Medulla oblongata (tissue), 1 donor: ENCODE measurements around the gene CTH.
"Not testable (repeated sequence)": the region's sequence is repeated elsewhere in the genome, so short reads cannot be mapped to it uniquely, and the experiment has no call there.

Experiments used
- DNase-seq: peaks from one replicate; pipeline ENCODE4 v3.0.0-alpha.2; 2015; ENCODE audit errors: extremely low spot score

The CTH gene

DNA sequence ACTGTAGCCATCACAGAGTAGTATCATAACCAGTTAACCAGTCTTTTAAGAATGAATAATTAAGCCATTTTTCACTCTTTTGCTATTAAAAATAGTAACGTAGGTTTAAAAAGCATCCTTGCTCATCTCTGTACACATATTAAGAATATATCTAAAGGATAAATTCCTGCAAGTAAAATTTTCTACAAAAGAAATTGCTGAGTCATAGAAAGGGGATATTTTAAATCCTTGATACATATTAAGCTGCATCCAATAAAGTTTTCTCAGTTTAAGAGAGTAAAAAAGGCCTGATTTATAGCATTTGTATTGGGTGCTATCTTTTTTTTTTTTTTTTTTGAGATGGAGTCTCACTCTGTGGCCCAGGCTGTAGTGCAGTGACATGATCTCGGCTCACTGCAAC lies 1.9 kb upstream of the CTH start:
- no peak for DNase-seq

DNA sequence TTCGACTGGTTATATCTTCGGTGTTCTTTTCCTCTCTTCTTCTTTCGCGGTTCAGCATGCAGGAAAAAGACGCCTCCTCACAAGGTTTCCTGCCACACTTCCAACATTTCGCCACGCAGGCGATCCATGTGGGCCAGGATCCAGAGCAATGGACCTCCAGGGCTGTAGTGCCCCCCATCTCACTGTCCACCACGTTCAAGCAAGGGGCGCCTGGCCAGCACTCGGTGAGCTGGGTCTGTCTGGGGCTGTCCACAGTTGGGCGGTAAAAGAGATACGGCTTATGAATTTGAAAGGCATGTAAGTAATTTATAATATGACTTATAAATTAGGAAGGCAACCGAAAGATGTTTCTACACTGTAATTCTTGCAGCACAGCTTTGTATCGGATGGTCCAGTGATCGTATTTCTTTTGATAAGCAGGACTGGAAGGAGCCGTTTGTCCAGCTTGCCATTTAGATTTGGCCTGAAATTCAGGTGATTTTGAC lies 334 bp downstream of the CTH start:
- no peak for DNase-seq

DNA sequence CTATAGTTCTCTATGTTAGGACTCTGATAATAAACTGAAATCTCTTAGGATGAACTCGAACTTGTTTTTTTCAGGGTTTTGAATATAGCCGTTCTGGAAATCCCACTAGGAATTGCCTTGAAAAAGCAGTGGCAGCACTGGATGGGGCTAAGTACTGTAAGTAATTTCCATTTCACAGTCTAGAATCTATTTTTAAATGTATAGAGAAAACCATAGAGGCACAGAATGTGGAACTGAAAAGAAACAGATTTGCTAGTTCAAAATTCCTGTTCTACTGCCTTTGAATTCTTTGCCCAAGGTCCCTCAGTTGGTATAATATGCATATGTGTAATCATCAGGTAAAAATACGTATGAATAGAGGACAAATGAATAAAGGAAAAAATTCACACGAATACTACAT lies 4.8 kb downstream of the CTH start:
- no peak for DNase-seq

DNA sequence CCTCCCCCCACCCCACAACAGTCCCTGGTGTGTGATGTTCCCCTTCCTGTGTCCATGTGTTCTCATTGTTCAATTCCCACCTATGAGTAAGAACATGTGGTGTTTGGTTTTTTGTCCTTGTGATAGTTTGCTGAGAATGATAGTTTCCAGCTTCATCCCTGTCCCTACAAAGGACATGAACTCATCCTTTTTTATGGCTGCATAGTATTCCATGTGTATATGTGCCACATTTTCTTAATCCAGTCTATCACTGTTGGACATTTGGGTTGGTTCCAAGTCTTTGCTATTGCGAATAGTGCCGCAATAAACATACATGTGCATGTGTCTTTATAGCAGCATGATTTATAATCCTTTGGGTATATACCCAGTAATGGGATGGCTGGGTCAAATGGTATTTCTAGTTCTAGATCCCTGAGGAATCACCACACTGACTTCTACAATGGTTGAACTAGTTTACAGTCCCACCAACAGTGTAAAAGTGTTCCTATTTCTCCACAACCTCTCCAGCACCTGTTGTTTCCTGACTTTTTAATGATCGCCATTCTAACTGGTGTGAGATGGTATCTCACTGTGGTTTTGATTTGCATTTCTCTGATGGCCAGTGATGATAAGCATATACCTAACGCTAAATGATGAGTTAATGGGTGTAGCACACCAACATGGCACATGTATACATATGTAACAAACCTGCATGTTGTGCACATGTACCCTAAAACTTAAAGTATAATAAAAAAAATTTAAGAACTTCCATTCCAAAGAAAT lies 8.1 kb downstream of the CTH start:
- DNase-seq, result not testable (repeated sequence)

DNA sequence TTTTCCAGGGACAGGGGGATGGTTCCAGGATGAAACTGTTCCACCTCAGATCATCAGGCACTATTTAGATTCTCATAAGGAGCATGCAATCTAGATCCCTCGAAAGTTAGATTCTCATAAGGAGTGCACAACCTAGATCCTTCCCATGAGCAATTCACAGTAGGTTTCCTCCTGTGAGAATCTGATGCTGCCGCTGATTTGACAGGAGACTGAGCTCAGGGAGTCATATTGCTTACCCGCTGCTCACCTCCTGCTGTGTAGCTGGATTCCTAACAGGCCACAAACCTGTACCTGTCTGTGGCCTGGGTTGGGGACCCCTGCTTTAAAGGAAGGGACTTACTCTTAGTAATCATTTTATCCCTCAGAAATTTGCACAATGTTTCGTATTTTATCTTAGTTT lies 9.3 kb downstream of the CTH start:
- DNase-seq, result no peak

DNA sequence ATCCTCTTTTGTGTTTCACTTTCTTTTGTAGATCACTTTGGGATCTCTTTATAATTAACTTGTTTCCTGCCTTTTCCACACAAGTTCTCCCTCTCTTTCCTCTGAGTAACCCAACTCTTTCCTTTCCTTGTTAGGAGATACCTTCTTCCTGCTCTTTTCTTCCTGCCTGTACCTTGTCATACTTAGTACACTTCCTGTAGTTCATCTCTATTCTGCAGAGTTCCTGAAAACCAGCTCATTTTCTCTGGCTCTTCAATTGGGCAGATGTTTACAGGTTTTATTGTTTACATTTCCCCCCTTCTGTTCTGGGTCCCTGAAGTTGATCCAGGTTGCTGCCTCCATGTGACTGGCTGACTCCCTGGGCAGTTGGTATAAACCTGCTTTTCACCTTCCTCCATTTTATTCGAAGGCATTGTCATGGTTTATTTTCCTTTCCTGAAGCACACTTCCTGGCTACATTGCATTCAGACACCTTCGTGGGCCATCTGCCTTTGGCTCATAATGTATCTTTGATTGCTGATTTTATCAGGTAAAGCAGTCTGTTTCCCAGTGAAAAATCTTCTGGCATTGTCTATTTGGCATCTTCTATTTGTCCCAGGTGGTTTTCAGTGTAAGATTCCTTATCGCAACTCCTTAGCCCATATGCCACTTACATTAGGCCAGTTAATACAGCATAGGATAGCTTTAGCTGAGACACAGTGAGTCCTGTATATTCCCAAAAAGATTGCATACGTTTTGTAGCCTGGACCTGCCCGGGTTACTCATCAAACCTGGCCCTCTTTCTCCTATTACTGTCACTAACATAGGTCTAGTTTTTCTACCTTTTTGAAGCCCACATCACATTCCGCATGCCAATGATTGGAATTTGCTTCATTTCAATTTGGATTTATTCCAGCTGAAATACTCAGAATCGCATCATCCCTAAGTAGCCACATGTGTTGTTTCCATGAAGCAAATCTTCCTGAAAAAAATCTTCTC lies 15.4 kb downstream of the CTH start:
- no peak for DNase-seq

DNA sequence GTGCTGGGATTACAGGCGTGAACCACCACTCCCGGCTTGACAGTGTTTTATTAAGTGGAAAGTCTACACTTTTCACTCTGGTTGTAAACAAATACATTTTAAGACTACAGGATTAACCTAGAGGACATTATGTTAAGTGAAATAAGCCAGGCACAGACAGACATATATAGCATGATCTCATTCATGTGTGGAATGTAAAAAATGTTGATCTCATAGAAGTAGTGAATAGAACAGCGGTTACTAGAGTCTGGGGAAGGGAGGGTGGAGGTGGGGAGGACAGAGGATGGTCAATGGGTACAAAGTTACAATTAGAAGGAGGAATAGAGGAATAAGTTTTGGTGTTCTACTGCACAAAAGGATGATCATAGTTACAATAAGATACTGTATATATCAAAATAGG lies 16.9 kb downstream of the CTH start:
- DNase-seq, result no peak

DNA sequence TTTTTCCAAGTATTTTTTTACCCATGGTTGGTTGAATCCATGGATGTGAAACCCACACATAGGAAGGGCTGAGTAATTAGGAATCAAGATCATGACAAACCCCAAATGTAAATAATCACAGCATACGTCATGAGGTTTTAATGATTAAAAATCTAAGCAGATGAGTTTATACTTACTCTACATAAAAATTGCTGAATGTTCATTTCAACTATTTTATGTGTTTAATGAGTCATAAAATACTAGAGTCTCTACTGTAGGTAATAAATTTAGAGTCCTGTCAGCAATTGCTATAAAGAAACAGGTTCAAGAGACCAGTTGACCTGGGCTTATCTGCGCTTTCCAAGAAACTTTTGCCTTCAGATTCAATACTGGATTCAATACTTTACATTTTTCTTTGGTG lies 18.2 kb downstream of the CTH start:
- no peak for DNase-seq

DNA sequence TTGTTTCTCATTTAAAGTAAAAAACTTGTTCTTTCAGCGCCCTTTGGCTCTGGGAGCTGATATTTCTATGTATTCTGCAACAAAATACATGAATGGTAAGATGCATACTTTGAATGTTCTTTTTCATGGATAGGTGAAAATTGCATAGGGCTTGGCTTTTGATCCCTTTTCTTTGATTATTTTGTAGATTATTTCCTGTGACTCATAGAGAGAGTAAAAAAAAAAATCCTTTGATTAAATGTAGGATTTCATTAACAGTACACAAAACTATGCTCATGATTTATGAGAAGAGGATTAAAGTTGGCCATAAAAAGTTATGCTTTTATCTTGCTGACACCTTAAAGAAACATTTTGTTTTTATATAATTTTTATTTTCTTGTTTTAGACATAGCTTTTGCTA lies 18.7 kb downstream of the CTH start:
- DNase-seq, result no peak

DNA sequence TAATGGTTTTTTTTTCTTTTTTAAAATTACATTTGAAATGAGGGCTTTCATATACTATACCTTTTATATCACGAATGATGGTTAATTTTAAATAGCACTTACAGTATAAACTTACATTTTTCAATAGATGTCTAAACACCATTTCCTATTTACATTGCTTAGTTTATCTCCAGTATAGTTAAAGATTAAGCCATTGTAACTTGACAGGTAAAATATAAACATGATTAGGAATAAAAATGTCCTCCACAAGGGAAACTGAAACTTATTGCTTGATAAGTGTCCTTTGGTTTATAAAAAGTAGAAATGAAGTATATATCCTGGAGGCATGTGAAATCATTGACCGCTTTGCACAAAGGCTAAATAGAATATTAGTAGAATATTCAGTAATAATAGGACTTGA lies 20.2 kb downstream of the CTH start:
- DNase-seq, result no peak

DNA sequence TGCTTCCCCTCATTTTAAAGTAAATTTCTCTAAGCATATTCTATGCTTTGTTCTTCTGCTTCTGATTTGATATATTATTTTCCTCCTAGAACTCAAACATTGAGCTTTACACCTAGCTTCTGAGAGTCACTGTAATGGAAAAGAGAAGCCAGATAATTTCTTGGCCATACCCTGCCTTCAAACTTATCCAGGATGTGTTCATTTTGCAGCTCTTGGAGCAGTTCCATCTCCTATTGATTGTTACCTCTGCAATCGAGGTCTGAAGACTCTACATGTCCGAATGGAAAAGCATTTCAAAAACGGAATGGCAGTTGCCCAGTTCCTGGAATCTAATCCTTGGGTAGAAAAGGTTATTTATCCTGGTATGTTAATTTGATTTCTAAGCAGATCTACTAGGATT lies 20.8 kb downstream of the CTH start:
- no peak for DNase-seq

DNA sequence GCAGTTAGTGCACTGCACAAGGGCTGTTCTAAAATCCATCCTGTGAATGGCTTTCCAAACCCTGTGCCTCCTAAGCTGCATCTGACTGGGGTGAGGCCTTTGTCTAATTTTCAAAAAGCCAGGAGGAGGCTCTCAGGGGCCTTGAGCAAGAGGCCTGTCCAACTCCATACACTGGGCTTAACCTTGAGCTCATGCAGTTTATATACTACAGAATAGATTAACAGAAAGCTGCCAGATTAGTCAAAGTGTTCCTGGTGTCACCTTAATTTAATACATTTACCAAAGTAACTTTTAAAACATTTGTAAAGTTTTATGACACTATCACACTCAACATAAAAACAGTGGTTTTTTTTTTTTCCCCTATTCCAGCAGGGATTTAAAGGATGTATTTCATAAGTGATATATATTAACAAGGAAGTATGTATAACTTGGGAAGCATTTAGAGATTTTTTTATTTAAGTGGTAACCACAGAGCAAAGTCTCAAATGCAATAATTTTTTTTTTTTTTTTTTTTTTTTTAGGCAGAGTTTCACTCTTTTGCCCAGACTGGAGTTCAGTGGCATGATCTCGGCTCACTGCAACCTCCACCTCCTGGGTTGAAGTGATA lies 23.3 kb downstream of the CTH start:
- no peak for DNase-seq

DNA sequence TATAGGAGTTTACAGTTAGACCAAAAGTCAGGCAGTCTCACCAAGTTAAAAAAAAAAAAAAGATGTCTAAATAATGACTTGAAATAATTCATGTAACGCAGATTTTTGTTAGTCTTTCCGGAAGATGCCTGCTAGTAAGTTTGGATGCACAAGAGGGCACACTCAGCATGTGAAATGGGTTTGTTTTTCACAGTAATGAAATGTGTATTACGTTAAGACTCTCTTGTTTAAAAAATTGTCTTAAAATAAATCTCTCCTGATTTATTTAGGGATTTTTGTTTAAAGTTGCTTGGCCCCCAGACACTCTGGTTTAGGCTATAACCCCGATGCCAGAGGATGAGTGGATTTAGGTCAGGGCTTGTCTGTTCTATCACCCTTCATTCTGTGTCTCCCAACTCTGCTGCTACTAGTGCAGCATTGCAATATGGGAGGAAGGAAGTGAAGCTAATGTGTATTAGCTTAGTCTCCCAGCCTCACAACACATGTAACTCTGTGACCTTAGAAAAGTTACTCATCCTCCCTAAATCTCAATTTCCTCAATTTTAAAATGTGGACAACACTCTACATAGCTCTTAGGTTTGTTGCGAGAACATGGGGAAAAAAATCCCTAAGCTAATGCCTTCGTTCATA lies 25.7 kb downstream of the CTH start:
- peak; percentile 29 for DNase-seq

DNA sequence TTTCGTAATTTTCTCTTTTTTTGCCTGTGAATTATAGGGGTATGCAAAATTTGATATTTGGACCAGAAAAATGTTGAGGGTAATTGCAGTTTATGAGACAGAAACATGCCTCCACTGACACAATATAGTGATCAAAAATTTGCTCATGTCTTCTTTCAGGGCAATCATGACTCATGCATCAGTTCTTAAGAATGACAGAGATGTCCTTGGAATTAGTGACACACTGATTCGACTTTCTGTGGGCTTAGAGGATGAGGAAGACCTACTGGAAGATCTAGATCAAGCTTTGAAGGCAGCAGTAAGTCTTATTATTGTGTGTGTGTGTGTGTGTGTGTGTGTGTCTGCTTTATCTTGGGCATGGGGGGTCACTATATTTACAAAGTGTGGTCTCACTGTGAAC lies 27.5 kb downstream of the CTH start:
- no peak for DNase-seq

DNA sequence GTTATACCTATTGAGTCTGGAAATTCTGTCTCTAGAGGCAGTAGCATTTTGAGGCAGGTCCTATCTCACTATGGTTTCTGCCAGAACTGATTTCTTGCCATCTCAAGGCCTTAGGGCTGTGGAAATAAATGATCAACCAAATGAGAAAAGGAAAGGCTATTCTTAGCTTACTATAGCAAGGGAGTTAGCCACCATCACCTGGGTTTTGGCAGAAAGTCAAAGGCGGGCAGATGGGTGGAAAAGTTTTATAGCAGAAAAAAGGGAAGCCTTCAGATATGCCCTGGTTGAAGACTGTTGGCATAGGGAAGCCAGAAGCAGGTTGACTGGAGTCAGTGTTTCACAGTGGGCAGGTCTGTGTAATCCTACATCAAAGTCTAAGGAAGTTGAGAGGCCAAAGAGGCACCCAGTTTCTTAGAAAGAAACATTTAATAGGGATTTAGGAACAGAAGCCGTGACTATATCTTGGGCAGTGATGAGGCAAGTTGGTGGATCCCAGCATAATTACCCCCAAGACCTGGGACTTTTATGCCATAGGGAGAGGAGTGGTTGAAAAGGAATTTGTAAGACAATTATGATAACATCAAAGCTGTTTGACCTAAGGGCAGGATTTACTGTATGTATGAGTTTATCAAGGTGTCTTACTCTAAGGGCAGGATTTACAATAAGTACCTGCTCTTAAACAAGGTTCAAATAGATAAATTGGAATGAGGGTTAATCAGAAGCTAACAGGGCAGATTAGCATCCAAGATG lies 29.7 kb downstream of the CTH start:
- no peak for DNase-seq

DNA sequence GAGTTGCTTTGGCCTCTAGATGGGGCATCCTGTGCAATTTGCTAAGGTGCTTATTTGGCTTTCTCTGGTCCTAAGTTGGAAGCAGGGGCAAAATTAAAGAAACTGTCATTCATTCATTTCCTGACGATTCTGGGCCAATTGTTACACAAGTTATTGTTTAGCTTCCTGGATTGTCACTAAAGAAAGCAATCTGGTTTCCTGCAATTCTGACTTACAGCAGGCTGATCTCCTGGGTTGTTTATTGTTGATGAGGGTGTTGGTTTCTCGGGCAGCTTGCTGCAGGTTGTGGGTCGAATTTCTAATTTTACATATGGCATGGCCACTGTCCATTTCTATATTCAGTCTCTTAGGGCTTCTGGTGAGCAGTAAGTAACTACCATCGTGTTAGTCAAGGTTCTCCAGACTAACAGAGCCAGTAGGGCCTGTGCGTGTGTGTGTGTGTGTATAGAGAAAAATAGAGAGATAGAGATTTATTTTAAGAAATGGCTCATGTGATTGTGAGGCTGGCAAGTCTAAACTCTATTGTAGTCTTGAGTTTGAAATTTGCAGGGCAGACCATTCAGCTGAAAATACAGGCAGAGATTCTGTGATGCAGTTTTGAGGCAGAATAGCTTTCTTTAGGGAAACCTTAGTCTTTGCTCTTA lies 30.4 kb downstream of the CTH start:
- no peak for DNase-seq

DNA sequence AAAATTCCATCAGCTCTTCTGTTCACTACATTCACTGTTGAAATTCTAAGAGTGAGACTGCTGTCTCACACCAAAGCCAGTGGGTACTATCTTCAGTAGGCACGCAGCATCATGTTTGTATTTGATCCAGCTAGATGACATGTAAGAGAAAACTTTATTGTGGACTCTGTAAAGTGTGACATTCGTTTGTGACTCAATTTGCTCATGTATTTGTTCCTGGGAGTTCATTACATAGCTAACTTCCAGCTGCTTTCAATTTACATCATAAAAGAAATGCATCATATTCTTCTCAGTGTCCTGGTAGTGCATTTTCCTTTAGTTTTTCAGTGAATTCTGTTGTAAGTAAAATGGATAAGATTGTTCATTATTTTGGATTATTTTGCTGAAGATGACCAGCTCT lies 31.4 kb downstream of the CTH start:
- DNase-seq, result no peak

DNA sequence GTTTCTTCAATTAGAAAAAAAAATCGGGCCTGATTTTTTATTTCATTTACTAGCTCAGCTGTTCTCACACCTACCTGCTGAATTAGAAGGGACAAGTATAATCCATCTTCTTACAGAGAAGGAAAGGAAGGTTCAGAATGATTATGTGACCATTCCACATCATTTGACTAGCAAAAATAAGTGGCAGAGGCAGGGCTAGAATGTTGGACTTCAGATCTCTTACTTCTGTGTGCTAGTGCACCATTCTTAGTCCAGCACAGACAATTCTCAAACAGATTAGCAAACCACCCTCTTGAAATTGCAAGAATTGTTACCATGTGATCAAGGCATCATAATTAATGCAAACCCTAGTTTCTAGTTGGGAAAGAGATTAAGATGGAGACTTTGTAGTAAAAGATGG lies 32.7 kb downstream of the CTH start:
- no peak for DNase-seq

DNA sequence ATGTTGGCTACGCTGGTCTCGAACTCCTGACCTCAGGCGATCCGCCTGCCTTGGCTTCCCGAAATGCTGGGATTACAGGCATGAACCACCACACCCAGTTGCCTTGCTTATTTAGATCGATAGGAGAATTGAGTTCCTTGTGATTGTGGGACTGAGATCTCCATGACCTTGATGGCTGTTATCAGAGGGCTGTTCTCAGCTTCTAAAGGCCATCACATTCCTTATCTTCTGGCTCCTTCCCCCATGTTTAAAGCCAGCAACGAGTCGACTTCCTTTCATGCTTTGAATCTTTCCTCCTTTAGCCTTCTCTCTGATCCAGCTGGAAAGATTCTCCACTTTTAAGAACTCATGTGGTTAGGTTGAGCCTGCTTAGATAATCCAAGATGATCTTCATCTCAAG lies 38.0 kb downstream of the CTH start:
- no peak for DNase-seq

DNA sequence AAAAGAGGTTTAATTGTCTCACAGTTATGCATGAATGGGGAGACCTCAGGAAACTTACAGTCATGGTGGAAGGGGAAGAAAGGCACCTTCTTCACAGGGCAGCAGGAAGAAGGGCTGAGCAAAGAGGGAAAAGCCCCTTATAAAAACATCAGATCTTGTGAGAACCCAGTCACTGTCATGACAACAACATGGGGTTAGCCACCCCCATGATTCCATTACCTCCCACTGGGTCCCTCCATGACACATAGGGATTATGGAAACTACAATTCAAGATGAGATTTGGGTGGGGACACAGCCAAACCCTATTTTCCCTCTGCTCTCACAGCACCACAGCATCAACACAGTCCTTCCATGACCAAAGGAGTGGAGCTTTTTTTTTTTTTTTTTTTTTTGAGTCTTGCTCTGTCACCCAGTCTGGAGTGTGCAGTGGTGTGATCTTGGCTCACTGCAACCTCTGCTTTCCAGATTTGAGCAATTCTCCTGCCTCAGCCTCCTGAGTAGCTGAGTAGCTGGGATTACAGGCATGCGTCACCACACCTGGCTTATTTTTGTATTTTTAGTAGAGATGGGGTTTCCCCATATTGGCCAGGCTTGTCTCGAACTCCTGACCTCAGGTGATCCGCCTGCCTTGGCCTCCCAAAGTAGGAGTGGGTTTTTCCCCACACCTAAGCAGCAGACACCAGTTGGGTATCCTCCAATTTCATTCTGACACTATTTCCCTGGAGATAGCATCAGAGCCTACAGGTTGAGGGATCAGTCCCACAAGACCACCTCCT lies 41.3 kb downstream of the CTH start:
- not testable (repeated sequence) for DNase-seq
